HG03354 (cell line): ENCODE measurements around the gene LRRC2.
"Not testable (repeated sequence)": the region's sequence is repeated elsewhere in the genome, so short reads cannot be mapped to it uniquely, and the experiment has no call there.

Source experiments
- ATAC-seq: cut with Tn5 transposase; IDR thresholded peaks from one replicate; pipeline ENCODE4 v1.9.1; 2021; ENCODE audit warnings: mild to moderate bottlenecking; ENCODE audit not compliant: unreplicated experiment, poor library complexity, severe bottlenecking

Gene LRRC2

GRCh38 chr3:46585799-46586693 lies 19.9 kb upstream of the LRRC2 start:
- ATAC-seq, result no peak

- no peak for ATAC-seq
Observed at GRCh38 chr3:46584598-46585467, 18.7 kb upstream of the LRRC2 start.

GRCh38 chr3:46580675-46581074 lies 14.6 kb upstream of the LRRC2 start:
- no peak for ATAC-seq

GRCh38 chr3:46579756-46580286 lies 13.7 kb upstream of the LRRC2 start:
- no peak for ATAC-seq

DNA sequence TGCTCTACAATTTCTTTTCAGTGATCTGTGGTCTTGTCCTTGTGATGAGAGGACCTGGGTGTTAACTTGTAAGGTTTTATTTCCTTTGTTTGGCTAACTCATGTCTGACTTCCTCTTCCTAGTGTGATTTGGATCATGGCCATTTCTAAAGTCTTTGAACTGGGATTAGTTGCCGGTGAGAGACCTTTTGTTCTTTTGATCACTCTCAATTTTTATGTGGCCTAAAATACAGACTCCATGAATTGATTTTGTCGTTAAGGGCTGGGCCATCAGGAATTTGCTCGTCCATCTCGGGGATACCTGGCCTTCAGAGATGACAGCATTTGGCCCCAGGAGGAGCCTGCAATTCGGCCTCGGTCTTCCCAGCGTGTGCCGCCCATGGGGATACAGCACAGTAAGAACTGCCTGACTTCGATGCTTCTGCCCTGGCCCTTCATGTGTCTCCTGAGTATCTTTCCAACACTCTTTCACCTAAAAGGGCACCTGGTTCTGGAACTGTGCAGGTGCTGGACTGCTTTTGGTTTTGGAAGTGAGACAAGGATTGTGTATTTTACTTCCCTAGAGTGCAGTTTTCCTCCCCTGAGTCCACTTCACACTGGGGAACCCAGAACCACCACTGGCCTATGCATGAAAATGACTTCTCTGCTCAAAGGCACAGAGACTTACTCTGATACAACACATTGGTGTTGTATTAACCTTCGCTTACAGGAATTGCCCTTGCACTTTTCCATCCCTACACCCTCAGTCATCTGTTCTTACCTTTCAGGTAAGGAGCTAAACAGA lies 13.1 kb upstream of the LRRC2 start:
- ATAC-seq, result no peak

GRCh38 chr3:46577580-46578249 lies 11.6 kb upstream of the LRRC2 start:
- not testable (repeated sequence) for ATAC-seq

GRCh38 chr3:46576879-46577278 lies 10.8 kb upstream of the LRRC2 start:
- no peak for ATAC-seq

- ATAC-seq, result no peak
Observed at GRCh38 chr3:46576386-46576785, 10.3 kb upstream of the LRRC2 start.

- no peak for ATAC-seq
Observed at GRCh38 chr3:46575577-46576222, 9.6 kb upstream of the LRRC2 start.

- ATAC-seq, result no peak
Observed at GRCh38 chr3:46574881-46575576, 8.9 kb upstream of the LRRC2 start.

GRCh38 chr3:46574243-46574646 lies 8.1 kb upstream of the LRRC2 start:
- ATAC-seq, result no peak

- ATAC-seq, result no peak
Observed at GRCh38 chr3:46573701-46574100, 7.6 kb upstream of the LRRC2 start.

GRCh38 chr3:46571684-46572083 lies 5.6 kb upstream of the LRRC2 start:
- ATAC-seq, result no peak

DNA sequence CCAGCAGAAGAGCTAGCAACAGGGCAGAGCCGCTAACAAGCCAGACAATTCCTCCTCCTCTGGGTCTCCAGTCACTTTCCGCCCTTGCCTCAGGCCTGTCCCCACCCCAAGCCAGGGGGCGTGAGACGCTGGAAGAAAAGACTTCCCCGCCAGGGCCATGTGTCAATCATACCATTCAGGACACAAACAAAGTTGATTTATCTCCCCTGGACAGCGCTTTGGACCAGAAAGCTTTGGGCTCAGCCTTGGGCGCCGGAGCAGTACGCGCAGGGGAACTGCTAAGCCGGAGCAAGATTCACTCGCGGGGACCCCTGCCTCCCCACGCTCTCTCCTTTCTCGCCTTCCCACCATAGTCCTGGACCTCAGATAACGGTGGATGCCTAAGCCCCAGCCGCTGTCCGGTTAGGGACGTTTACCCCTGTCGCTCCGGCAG lies 479 bp downstream of the LRRC2 start:
- ATAC-seq, result no peak

- ATAC-seq, result no peak
Observed at GRCh38 chr3:46565077-46565476, 1.0 kb downstream of the LRRC2 start.

DNA sequence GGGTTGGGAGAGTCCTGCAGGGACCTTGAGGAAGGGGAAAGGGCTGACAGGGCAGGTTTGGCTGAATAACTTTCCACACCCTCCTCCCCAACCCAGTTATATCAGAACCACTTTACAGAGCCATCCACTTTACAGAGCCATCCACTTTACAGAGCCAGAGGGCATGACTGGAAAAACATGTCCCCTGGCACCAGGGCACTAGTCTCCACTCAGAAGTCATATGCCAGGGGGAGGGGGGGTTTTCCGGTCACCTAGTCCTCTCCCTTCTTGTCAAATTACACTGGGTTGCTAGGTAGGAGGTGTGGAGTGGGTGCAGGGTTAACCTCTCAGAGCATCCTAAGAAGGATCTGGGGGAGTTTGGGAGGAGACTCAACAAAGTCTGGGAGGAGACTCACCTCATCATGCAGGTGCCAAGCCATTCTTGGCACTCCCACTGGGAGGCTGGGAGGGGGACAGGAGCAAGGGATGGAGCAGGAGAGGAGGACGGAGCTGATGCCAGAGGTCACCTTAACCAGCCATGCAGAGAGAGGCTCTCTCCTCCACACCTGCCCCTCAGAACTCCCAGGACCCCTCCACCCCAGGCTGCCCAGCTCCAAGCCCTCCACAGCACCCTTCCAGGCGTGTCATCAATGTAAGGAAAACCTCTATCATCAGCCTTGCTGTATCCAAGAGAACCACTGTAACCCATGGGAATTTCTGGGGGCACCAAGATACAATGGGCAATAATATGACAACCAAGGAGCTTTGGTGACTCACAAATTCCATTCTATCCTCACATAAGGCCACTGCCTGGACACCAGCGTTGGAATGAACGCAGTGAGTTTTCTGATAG lies 1.7 kb downstream of the LRRC2 start:
- no peak for ATAC-seq

- ATAC-seq, result no peak
Observed at GRCh38 chr3:46561951-46562350, 4.2 kb downstream of the LRRC2 start.
